Measurements from ENCODE around the gene PARP12. TPM values are rescaled to one million over a fixed set of nuclear protein-coding genes. Genes with fewer than 3 reads are reported as not detected.

Gene PARP12
- total and polyA plus RNA-seq, 10 of the 15 experiments (the other 5 are each of a cell fraction or from before 2014, with no cell fraction given) = 0.98 to 51.8 (median 18.0) TPM

GRCh38 chr7:140059273-140060242 lies 3.2 kb downstream of the PARP12 start (continued):
- TF ChIP-seq, protein P1, sequence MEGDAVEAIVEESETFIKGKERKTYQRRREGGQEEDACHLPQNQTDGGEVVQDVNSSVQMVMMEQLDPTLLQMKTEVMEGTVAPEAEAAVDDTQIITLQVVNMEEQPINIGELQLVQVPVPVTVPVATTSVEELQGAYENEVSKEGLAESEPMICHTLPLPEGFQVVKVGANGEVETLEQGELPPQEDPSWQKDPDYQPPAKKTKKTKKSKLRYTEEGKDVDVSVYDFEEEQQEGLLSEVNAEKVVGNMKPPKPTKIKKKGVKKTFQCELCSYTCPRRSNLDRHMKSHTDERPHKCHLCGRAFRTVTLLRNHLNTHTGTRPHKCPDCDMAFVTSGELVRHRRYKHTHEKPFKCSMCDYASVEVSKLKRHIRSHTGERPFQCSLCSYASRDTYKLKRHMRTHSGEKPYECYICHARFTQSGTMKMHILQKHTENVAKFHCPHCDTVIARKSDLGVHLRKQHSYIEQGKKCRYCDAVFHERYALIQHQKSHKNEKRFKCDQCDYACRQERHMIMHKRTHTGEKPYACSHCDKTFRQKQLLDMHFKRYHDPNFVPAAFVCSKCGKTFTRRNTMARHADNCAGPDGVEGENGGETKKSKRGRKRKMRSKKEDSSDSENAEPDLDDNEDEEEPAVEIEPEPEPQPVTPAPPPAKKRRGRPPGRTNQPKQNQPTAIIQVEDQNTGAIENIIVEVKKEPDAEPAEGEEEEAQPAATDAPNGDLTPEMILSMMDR (IDR thresholded peaks at IDR 0.05 in 2 of 3, conservative IDR thresholded peaks at IDR 0.05 in 1 of 3; ENCODE audit: control insufficient read depth in 2 of 3, extremely low read depth in 1 of 3, insufficient read depth in 1 of 3, low read depth in 3 of 3, low read length in 3 of 3) = no peak
- TF ChIP-seq TCF7 (IDR thresholded peaks at IDR 0.05; ENCODE audit: borderline replicate concordance) = no peak
- TF ChIP-seq CREB1 (IDR thresholded peaks at IDR 0.05; ENCODE audit: low read depth) = no peak
- TF ChIP-seq POLR2AphosphoS2 (IDR thresholded peaks at IDR 0.05; ENCODE audit: low read depth, low read length) = no peak

DNA sequence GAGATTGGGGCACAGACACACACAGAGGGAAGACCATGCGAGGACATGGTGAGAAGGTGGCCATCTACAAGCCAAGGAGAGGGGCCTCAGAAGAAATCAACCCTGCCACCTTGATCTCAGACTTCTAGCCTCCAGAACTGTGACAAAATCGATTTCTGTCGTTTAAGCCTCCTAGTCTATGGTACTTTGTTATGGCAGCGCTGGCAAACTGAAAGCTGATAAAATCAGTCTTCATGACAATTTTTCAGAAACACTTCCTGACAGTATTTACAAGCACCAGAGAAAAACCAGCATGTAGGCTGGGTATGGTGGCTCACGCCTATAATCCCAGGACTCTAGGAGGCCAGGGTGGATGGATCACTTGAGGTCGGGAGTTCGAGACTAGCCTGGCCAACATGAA lies 4.2 kb downstream of the PARP12 start:
- ATAC-seq (no peak), DNase-seq (ENCODE audit: low read depth, low spot score) (no peak), FAIRE-seq (no peak)
- Histone ChIP-seq H3K4me2 (ENCODE audit: control insufficient read depth, insufficient read depth) (no peak overlapping the region), H2AFZ (ENCODE audit: control insufficient read depth, low read depth, low read length) (no peak overlapping the region), H3K4me3 (no peak overlapping the region), H3K27ac (ENCODE audit: control insufficient read depth, insufficient read depth) (no peak overlapping the region), H3K9me3 (replicated peaks; ENCODE audit: control insufficient read depth, insufficient read depth, low read length) (no peaks in the 10 kb centered on the region), H3K27me3 (replicated peaks in 1 of 2; ENCODE audit: control insufficient read depth in 2 of 2, insufficient read depth in 2 of 2, low read length in 1 of 2) (no peaks in the 10 kb centered on the region), H3K36me3 (ENCODE audit: control insufficient read depth in 2 of 2, insufficient read depth in 2 of 2, low read length in 1 of 2) (no peaks in the 10 kb centered on the region; a peak in 1 of 4 replicates), H3K79me2 (ENCODE audit: control insufficient read depth, insufficient read depth, low read length) (peaks cover 11% of the 10 kb centered on the region), H3K9ac (ENCODE audit: control insufficient read depth, insufficient read depth, low read length) (no peak overlapping the region), H4K20me1 (ENCODE audit: control insufficient read depth, insufficient read depth) (peaks cover 4% of the 10 kb centered on the region; the same call in 1 of the 2 replicates), H3K4me1 (ENCODE audit: control insufficient read depth, insufficient read depth, low read length) (peaks cover 25% of the 10 kb centered on the region)
- intact Hi-C loops (cut with micrococcal nuclease; ENCODE audit: unreplicated experiment) (no loop called here), in situ Hi-C loops (cut with MboI) (loop anchor here (10.0 kb wide), 1 partner anchor 944 kb away; no protein-coding TSS in a partner anchor)
- BruUV-seq (replicated peaks) = no TSS peak
- 91% methylated on average over 7 of the region's 7 CpGs for WGBS (ENCODE audit: insufficient coverage, insufficient replicate concordance, low lambda C conversion rate, missing lambda C conversion rate)
- ChIA-PET SMC1A (ENCODE audit: uncharacterized antibody, unreplicated experiment) (interaction anchor here (1.1 kb wide), 1 partner anchor 421 kb away, joined by 3 read pairs; no protein-coding TSS in a partner anchor), POLR2A (interaction anchor here (0.6 kb wide), 1 partner anchor 166 kb away, joined by 4 read pairs; no protein-coding TSS in a partner anchor), RAD21 (ENCODE audit: unreplicated experiment) (no interaction called here), CTCF (no interaction called here)
- TF ChIP-seq EED (IDR thresholded peaks at IDR 0.05; ENCODE audit: low read depth) (no peak), SRF (IDR thresholded peaks at IDR 0.05; ENCODE audit: low read depth in 2 of 2, low read length in 2 of 2) (no peak), PML (IDR thresholded peaks at IDR 0.05; ENCODE audit: low read length) (no peak)
- TF ChIP-seq, protein P2, sequence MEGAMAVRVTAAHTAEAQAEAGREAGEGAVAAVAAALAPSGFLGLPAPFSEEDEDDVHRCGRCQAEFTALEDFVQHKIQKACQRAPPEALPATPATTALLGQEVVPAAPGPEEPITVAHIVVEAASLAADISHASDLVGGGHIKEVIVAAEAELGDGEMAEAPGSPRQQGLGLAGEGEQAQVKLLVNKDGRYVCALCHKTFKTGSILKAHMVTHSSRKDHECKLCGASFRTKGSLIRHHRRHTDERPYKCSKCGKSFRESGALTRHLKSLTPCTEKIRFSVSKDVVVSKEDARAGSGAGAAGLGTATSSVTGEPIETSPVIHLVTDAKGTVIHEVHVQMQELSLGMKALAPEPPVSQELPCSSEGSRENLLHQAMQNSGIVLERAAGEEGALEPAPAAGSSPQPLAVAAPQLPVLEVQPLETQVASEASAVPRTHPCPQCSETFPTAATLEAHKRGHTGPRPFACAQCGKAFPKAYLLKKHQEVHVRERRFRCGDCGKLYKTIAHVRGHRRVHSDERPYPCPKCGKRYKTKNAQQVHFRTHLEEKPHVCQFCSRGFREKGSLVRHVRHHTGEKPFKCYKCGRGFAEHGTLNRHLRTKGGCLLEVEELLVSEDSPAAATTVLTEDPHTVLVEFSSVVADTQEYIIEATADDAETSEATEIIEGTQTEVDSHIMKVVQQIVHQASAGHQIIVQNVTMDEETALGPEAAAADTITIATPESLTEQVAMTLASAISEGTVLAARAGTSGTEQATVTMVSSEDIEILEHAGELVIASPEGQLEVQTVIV (IDR thresholded peaks at IDR 0.05; ENCODE audit: borderline replicate concordance, partially characterized antibody) = no peak
